H9 (cell line): ENCODE data around the gene TMC4. TPM values are rescaled to one million over a fixed set of nuclear protein-coding genes. Genes with fewer than 3 reads are reported as not detected.

ENCODE experiments used
- DNase-seq: peaks from one replicate; pipeline ENCODE4 v3.0.0-alpha.2; 2017
- H2AFZ ChIP-seq: one replicate; pipeline ENCODE4 v1.6.1; 2013; ENCODE audit warnings: mild to moderate bottlenecking, low read length, control low read depth, moderate library complexity
- H2AK5ac ChIP-seq: 2 replicates; pipeline ENCODE4 v1.6.1; 2013; ENCODE audit warnings: low read length, control low read depth, mixed read lengths; ENCODE audit not compliant: insufficient read length
- H2BK120ac ChIP-seq: one replicate; pipeline ENCODE4 v1.6.1; 2013; ENCODE audit warnings: low read depth, mild to moderate bottlenecking, low read length, control low read depth, inconsistent platforms; ENCODE audit not compliant: poor library complexity, severe bottlenecking
- H2BK12ac ChIP-seq: 2 replicates; pipeline ENCODE4 v1.6.1; 2013; ENCODE audit warnings: low read length, control low read depth, mixed read lengths, low read depth; ENCODE audit not compliant: insufficient read length
- H2BK15ac ChIP-seq: 2 replicates; pipeline ENCODE4 v1.6.1; 2013; ENCODE audit warnings: low read depth, low read length, control low read depth
- H2BK20ac ChIP-seq: one replicate; pipeline ENCODE4 v1.6.1; 2013; ENCODE audit warnings: low read depth, mild to moderate bottlenecking, low read length, control low read depth, inconsistent platforms; ENCODE audit not compliant: poor library complexity, severe bottlenecking
- H2BK5ac ChIP-seq: 2 replicates; pipeline ENCODE4 v1.6.1; 2013; ENCODE audit warnings: low read length, control low read depth, mixed read lengths; ENCODE audit not compliant: insufficient read length
- H3K14ac ChIP-seq: 2 replicates; pipeline ENCODE4 v1.6.1; 2013; ENCODE audit warnings: low read length, control low read depth; ENCODE audit not compliant: insufficient read depth
- H3K18ac ChIP-seq: 2 replicates; pipeline ENCODE4 v1.6.1; 2013; ENCODE audit warnings: low read depth, mild to moderate bottlenecking, mixed read lengths, low read length, control low read depth; ENCODE audit not compliant: insufficient read length
- H3K23ac ChIP-seq: 2 replicates; pipeline ENCODE4 v1.6.1; 2013; ENCODE audit warnings: low read length, control low read depth, mixed read lengths, low read depth; ENCODE audit not compliant: insufficient read length
- H3K23me2 ChIP-seq: 2 replicates; pipeline ENCODE4 v1.6.1; 2013; ENCODE audit warnings: low read depth, mild to moderate bottlenecking, mixed read lengths, low read length, control low read depth; ENCODE audit not compliant: insufficient read length, poor library complexity, severe bottlenecking
- H3K27ac ChIP-seq: 2 replicates; pipeline ENCODE4 v1.5.1; 2013; ENCODE audit warnings: low read length, control low read depth, mixed read lengths, low read depth; ENCODE audit not compliant: insufficient read length
- H3K27me3 ChIP-seq: 2 replicates; pipeline ENCODE4 v1.6.1; 2013; ENCODE audit warnings: low read length, control low read depth, inconsistent platforms; ENCODE audit not compliant: insufficient read depth
- H3K4ac ChIP-seq: 2 replicates; pipeline ENCODE4 v1.6.1; 2013; ENCODE audit warnings: low read depth, mild to moderate bottlenecking, control low read depth, inconsistent platforms, low read length, moderate library complexity
- H3K4me1 ChIP-seq: 2 replicates; pipeline ENCODE4 v1.6.1; 2013; ENCODE audit warnings: low read length, control low read depth, inconsistent platforms; ENCODE audit not compliant: insufficient read depth
- H3K4me2 ChIP-seq: 2 replicates; pipeline ENCODE4 v1.6.1; 2013; ENCODE audit warnings: low read length, control low read depth, mixed read lengths; ENCODE audit not compliant: insufficient read length, insufficient read depth
- H3K56ac ChIP-seq: 2 replicates; pipeline ENCODE4 v1.6.1; 2013; ENCODE audit warnings: low read depth, mild to moderate bottlenecking, mixed read lengths, low read length, control low read depth; ENCODE audit not compliant: insufficient read length
- H3K79me1 ChIP-seq: 2 replicates; pipeline ENCODE4 v1.6.1; 2013; ENCODE audit warnings: low read depth, mild to moderate bottlenecking, moderate library complexity, low read length, control low read depth, inconsistent platforms; ENCODE audit not compliant: insufficient read depth, poor library complexity, severe bottlenecking
- H3K79me2 ChIP-seq: 2 replicates; pipeline ENCODE4 v1.6.1; 2013; ENCODE audit warnings: low read length, control low read depth, inconsistent platforms; ENCODE audit not compliant: insufficient read depth
- H3K9ac ChIP-seq: 2 replicates; pipeline ENCODE4 v1.6.1; 2013; ENCODE audit warnings: low read length, control low read depth, mixed read lengths; ENCODE audit not compliant: insufficient read length; ENCODE audit errors: extremely low read depth
- H3K9me3 ChIP-seq: one replicate; pipeline ENCODE4 v1.6.1; 2013; ENCODE audit warnings: low read depth, low read length, inconsistent platforms; ENCODE audit not compliant: control insufficient read depth
- H3T11ph ChIP-seq: one replicate; pipeline ENCODE4 v1.6.1; 2013; ENCODE audit warnings: mild to moderate bottlenecking, low read length, control low read depth, inconsistent platforms
- H4K20me1 ChIP-seq: one replicate; pipeline ENCODE4 v1.6.1; 2013; ENCODE audit not compliant: control insufficient read depth, insufficient read length, insufficient read depth
- H4K5ac ChIP-seq: 2 replicates; pipeline ENCODE4 v1.6.1; 2013; ENCODE audit warnings: low read depth, mild to moderate bottlenecking, mixed read lengths, low read length, control low read depth; ENCODE audit not compliant: insufficient read length
- H4K8ac ChIP-seq: replicated peaks from 2 replicates; pipeline ENCODE4 v1.6.1; 2013; ENCODE audit warnings: low read length, control low read depth, mixed read lengths, low read depth; ENCODE audit not compliant: insufficient read length
- H4K91ac ChIP-seq: 2 replicates; pipeline ENCODE4 v1.6.1; 2013; ENCODE audit warnings: low read depth, mild to moderate bottlenecking, moderate library complexity, mixed read lengths, low read length, control low read depth; ENCODE audit not compliant: insufficient read length
- H3K27ac Mint-ChIP-seq, 3 experiments: 2 replicates in 2 of 3; 3 replicates in 1 of 3; pipeline ENCODE4 v1.8.0; 2020 to 2021; ENCODE audit warnings: mixed read lengths in 3 of 3, mild to moderate bottlenecking in 1 of 3, moderate library complexity in 1 of 3
- H3K27me3 Mint-ChIP-seq: 2 replicates; pipeline ENCODE4 v1.8.0; 2021; ENCODE audit warnings: low read depth, mild to moderate bottlenecking, moderate library complexity, mixed read lengths
- H3K36me3 Mint-ChIP-seq, 3 experiments: 2 replicates in 2 of 3; 3 replicates in 1 of 3; pipeline ENCODE4 v1.8.0; 2020 to 2021; ENCODE audit warnings: low read depth in 3 of 3, mixed read lengths in 3 of 3; ENCODE audit not compliant: insufficient read depth in 1 of 3
- H3K4me1 Mint-ChIP-seq, 2 experiments: 2 replicates each; pipeline ENCODE4 v1.8.0; 2020; ENCODE audit warnings: mixed read lengths in 2 of 2
- H3K4me3 Mint-ChIP-seq, 2 experiments: 2 replicates in 1 of 2; 3 replicates in 1 of 2; pipeline ENCODE4 v1.8.0; 2020 to 2021; ENCODE audit warnings: mild to moderate bottlenecking in 2 of 2, mixed read lengths in 2 of 2, moderate library complexity in 1 of 2
- H3K9me3 Mint-ChIP-seq, 2 experiments: 2 replicates in 1 of 2; 3 replicates in 1 of 2; pipeline ENCODE4 v1.8.0; 2020; ENCODE audit warnings: mild to moderate bottlenecking in 2 of 2, mixed read lengths in 2 of 2, moderate library complexity in 1 of 2
- CTCF ChIP-seq: fragments of 200-600 bp; sonication (generic); conservative IDR thresholded peaks from 3 replicates; pipeline ENCODE4 v1.8.0; 2021; ENCODE audit warnings: antibody characterized with exemption, mild to moderate bottlenecking
- WGBS: extraction: QIAGEN DNeasy Blood & Tissue Kit; methylation state at CpG from one replicate; pipeline ENCODE4 v1.1.7; 2013; ENCODE audit warnings: missing lambda C conversion rate, low lambda C conversion rate, mixed read lengths; ENCODE audit not compliant: insufficient read length; ENCODE audit errors: extremely low coverage; 5-methylcytosine and 5-hydroxymethylcytosine counted together
- total RNA-seq: library from RNA; stranded (reverse); gene quantifications from 2 replicates; pipeline ENCODE4 v1.2.1, GENCODE V29; 2021

TMC4 gene
- total RNA-seq, 1 experiment from 2014 or later, result 12.2 TPM

GRCh38 chr19:54188215-54188871, 15.4 kb upstream of the TMC4 start:
- H3K23me2 ChIP-seq, result peaks cover 11% of the 10 kb centered on the region
- H3K14ac ChIP-seq, result no peak overlapping the region
- H3K4me1 ChIP-seq, result peaks cover 3% of the 10 kb centered on the region; the same call in 1 of the 2 replicates
- peak overlapping the region; percentile 70 for H3K4me2 ChIP-seq
- no CpG with 5 or more reads among the region's 12 CpGs for WGBS
- H3K79me2 ChIP-seq, result no peaks in the 10 kb centered on the region
- no peak overlapping the region for H2AK5ac ChIP-seq
- H3K9ac ChIP-seq, result peak overlapping the region; percentile 44
- H4K5ac ChIP-seq, result no peak overlapping the region
- H3K18ac ChIP-seq, result no peak overlapping the region
- H2AFZ ChIP-seq, result no peak overlapping the region
- peaks cover 22 to 49% (median 47%) of the 10 kb centered on the region in 3 experiments for H3K36me3 Mint-ChIP-seq
- no peaks in the 10 kb centered on the region for H3K27me3 ChIP-seq
- DNase-seq, result peak; percentile 34
- no peak overlapping the region for H3K27ac ChIP-seq
- H4K20me1 ChIP-seq, result peaks cover 3% of the 10 kb centered on the region
- H3K56ac ChIP-seq, result no peak overlapping the region
- H3K4me1 Mint-ChIP-seq, result peaks cover 13 to 29% of the 10 kb centered on the region in 2 experiments
- no peak overlapping the region for H2BK120ac ChIP-seq
- H3K27ac Mint-ChIP-seq, result peak overlapping the region; percentile 55 to 92 (median 91); a peak in 6 of 7 replicates
- H2BK20ac ChIP-seq, result no peak overlapping the region
- H3K23ac ChIP-seq, result no peak overlapping the region
- H3K9me3 Mint-ChIP-seq, result no peaks in the 10 kb centered on the region
- no peak overlapping the region for H2BK12ac ChIP-seq
- no peak for TF ChIP-seq CTCF
- no peak overlapping the region for H3T11ph ChIP-seq
- H3K79me1 ChIP-seq, result no peaks in the 10 kb centered on the region
- H3K9me3 ChIP-seq, result no peaks in the 10 kb centered on the region
- no peak overlapping the region for H4K91ac ChIP-seq
- no peak overlapping the region for H4K8ac ChIP-seq
- no peak overlapping the region for H2BK15ac ChIP-seq
- no peaks in the 10 kb centered on the region for H3K27me3 Mint-ChIP-seq
- H2BK5ac ChIP-seq, result no peak overlapping the region
- no peak overlapping the region for H3K4ac ChIP-seq
- H3K4me3 Mint-ChIP-seq, result peak overlapping the region; percentile 87 to 93
